Measurements from ENCODE around the gene TCEA3. TPM values are rescaled to one million over a fixed set of nuclear protein-coding genes. Genes with fewer than 3 reads are reported as not detected.
"Not testable (repeated sequence)": the region's sequence is repeated elsewhere in the genome, so short reads cannot be mapped to it uniquely, and the experiment has no call there.

TCEA3 gene
- polyA plus RNA-seq, 1 donor (not counting 4 experiments of a cell fraction or from before 2014, with no cell fraction given) = 0.38 TPM

DNA sequence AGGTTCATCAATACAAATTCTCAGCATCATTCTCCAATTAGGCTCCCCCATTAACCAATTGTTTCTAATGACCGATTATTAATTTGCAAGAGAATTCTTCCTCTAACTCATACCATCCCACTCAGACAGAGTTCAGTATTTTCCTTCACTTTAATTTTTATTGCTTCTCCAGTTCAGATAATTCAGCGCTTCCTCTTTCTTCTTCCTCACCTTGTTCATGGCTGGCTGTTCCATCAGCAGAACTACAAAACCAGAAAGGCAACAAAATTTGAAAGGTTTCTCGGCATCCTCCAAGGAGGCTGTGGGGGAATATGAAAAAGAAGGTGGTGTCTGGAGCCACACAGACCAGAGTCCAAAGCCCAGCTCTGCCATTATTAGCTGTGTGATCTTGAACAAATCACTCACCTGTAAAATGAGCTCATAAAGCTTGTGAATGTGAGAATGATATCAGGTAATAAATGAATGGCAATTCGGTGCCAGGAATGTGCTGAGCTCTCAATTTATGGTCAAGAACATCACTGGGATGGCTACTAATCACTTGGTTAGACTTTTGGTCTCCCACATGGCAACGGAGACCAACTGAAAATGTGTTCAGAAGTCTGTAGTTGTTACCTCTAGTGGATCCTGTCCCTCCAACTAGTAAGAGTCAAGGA is 43.2 kb downstream of the TCEA3 start:
- Histone ChIP-seq H2AFZ (ENCODE audit: control insufficient read depth, low read length) (no peak overlapping the region), H3K27ac (ENCODE audit: control insufficient read depth, insufficient read depth, low read length) (no peak overlapping the region), H3K9me3 (ENCODE audit: control insufficient read depth, low read depth, low read length) (no peaks in the 10 kb centered on the region), H3K79me2 (ENCODE audit: control insufficient read depth, insufficient read depth, low read length) (no peaks in the 10 kb centered on the region), H4K20me1 (ENCODE audit: control insufficient read depth, extremely low read depth, insufficient read depth, low read length) (no peaks in the 10 kb centered on the region), H3K9ac (ENCODE audit: control insufficient read depth, extremely low read depth, insufficient read depth, low read length) (no peak overlapping the region), H3K4me3 (ENCODE audit: control insufficient read depth in 2 of 3, extremely low read depth in 1 of 3, insufficient read depth in 2 of 3, low read depth in 1 of 3, low read length in 3 of 3) (no peak overlapping the region), H3K36me3 (ENCODE audit: control insufficient read depth in 2 of 2, extremely low read depth in 1 of 2, insufficient read depth in 2 of 2, low read length in 2 of 2) (no peaks in the 10 kb centered on the region), H3K27me3 (ENCODE audit: control insufficient read depth, extremely low read depth, insufficient read depth, low read length) (no peaks in the 10 kb centered on the region), H3K4me2 (ENCODE audit: control insufficient read depth, extremely low read depth, insufficient read depth, low read depth, low read length) (no peak overlapping the region), H3K4me1 (ENCODE audit: control insufficient read depth, extremely low read depth, insufficient read depth, low read length) (peaks cover 30% of the 10 kb centered on the region), H3K9me1 (ENCODE audit: control insufficient read depth, extremely low read depth, insufficient read depth, low read length) (peaks cover 3% of the 10 kb centered on the region)
- dilution Hi-C loops (cut with MboI; ENCODE audit: extremely low pct_ligation_motif_present, low sequenced_read_pairs) = no loop called here
- TF ChIP-seq, protein P1, sequence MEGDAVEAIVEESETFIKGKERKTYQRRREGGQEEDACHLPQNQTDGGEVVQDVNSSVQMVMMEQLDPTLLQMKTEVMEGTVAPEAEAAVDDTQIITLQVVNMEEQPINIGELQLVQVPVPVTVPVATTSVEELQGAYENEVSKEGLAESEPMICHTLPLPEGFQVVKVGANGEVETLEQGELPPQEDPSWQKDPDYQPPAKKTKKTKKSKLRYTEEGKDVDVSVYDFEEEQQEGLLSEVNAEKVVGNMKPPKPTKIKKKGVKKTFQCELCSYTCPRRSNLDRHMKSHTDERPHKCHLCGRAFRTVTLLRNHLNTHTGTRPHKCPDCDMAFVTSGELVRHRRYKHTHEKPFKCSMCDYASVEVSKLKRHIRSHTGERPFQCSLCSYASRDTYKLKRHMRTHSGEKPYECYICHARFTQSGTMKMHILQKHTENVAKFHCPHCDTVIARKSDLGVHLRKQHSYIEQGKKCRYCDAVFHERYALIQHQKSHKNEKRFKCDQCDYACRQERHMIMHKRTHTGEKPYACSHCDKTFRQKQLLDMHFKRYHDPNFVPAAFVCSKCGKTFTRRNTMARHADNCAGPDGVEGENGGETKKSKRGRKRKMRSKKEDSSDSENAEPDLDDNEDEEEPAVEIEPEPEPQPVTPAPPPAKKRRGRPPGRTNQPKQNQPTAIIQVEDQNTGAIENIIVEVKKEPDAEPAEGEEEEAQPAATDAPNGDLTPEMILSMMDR (optimal IDR thresholded peaks at IDR 0.05 in 1 of 3, IDR thresholded peaks at IDR 0.05 in 1 of 3, conservative IDR thresholded peaks at IDR 0.05 in 1 of 3; ENCODE audit: extremely low read depth in 1 of 3, insufficient read depth in 2 of 3, low read length in 3 of 3) = no peak
- TF ChIP-seq EZH2 (IDR thresholded peaks at IDR 0.05; ENCODE audit: low read length) = no peak
- DNase-seq (ENCODE audit: low read depth, low spot score) (no peak), FAIRE-seq (no peak)

DNA sequence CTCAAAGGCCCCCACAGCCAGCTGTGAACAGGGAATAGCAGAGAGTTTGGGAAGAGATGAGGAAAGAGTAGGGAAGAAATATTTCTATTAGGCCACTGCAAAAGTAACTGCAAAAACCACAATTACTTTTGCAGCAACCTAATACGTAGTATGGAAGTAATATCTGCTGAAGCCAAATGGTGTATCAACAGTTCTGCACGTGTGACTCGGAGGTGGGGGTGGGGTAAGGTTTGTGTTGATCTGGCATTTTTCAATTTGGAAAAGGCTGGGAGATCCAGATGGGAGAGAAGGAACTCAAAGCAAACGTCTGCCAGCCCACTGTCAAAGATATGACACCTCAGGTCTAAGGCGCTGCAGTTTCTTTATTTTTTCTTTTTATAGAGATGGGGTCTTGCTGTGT is 43.8 kb downstream of the TCEA3 start:
- H4K20me1 ChIP-seq (ENCODE audit: control insufficient read depth, extremely low read depth, insufficient read depth, low read length) = no peaks in the 10 kb centered on the region
- DNase-seq (ENCODE audit: low read depth, low spot score) (no peak), FAIRE-seq (no peak)
- H3K4me1 ChIP-seq (ENCODE audit: control insufficient read depth, extremely low read depth, insufficient read depth, low read length) = peaks cover 30% of the 10 kb centered on the region
- TF ChIP-seq, protein P1 (optimal IDR thresholded peaks at IDR 0.05 in 1 of 3, IDR thresholded peaks at IDR 0.05 in 1 of 3, conservative IDR thresholded peaks at IDR 0.05 in 1 of 3; ENCODE audit: extremely low read depth in 1 of 3, insufficient read depth in 2 of 3, low read length in 3 of 3) = no peak
- no peak for TF ChIP-seq EZH2 (IDR thresholded peaks at IDR 0.05; ENCODE audit: low read length)
- no peaks in the 10 kb centered on the region for H3K9me3 ChIP-seq (ENCODE audit: control insufficient read depth, low read depth, low read length)
- no peaks in the 10 kb centered on the region for H3K36me3 ChIP-seq (ENCODE audit: control insufficient read depth in 2 of 2, extremely low read depth in 1 of 2, insufficient read depth in 2 of 2, low read length in 2 of 2)
- no peaks in the 10 kb centered on the region for H3K27me3 ChIP-seq (ENCODE audit: control insufficient read depth, extremely low read depth, insufficient read depth, low read length)
- no peak overlapping the region for H2AFZ ChIP-seq (ENCODE audit: control insufficient read depth, low read length)
- H3K4me3 ChIP-seq (ENCODE audit: control insufficient read depth in 2 of 3, extremely low read depth in 1 of 3, insufficient read depth in 2 of 3, low read depth in 1 of 3, low read length in 3 of 3) = no peak overlapping the region
- H3K9ac ChIP-seq (ENCODE audit: control insufficient read depth, extremely low read depth, insufficient read depth, low read length) = no peak overlapping the region
- H3K4me2 ChIP-seq (ENCODE audit: control insufficient read depth, extremely low read depth, insufficient read depth, low read depth, low read length) = no peak overlapping the region
- no peaks in the 10 kb centered on the region for H3K79me2 ChIP-seq (ENCODE audit: control insufficient read depth, insufficient read depth, low read length)
- H3K27ac ChIP-seq (ENCODE audit: control insufficient read depth, insufficient read depth, low read length) = no peak overlapping the region
- peaks cover 3% of the 10 kb centered on the region for H3K9me1 ChIP-seq (ENCODE audit: control insufficient read depth, extremely low read depth, insufficient read depth, low read length)
- dilution Hi-C loops (cut with MboI; ENCODE audit: extremely low pct_ligation_motif_present, low sequenced_read_pairs) = no loop called here

DNA sequence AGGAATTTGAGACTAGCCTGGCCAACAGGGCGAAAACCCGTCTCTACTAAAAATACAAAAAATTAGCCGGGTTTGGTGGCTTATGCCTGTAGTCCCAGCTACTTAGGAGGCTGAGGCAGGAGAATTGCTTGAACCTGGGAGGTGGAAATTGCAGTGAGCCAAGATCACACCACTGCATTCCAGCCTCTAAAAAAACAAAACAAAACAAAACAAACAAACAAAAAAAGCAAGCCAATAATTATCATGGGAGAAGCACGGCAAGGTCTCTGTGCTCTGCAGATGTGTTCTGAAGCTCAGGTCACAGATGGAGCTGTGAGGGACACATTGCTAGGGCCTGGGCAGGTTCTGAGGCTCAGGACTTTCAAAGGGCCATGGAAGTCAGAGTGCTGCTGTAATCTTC is 44.3 kb downstream of the TCEA3 start:
- H3K4me1 ChIP-seq (ENCODE audit: control insufficient read depth, extremely low read depth, insufficient read depth, low read length) = peaks cover 29% of the 10 kb centered on the region
- H3K27ac ChIP-seq (ENCODE audit: control insufficient read depth, insufficient read depth, low read length); H3K9me1 ChIP-seq (ENCODE audit: control insufficient read depth, extremely low read depth, insufficient read depth, low read length); H3K79me2 ChIP-seq (ENCODE audit: control insufficient read depth, insufficient read depth, low read length); FAIRE-seq; DNase-seq (ENCODE audit: low read depth, low spot score); H3K9me3 ChIP-seq (ENCODE audit: control insufficient read depth, low read depth, low read length); dilution Hi-C loops (cut with MboI; ENCODE audit: extremely low pct_ligation_motif_present, low sequenced_read_pairs); H3K27me3 ChIP-seq (ENCODE audit: control insufficient read depth, extremely low read depth, insufficient read depth, low read length); H3K4me3 ChIP-seq (ENCODE audit: control insufficient read depth in 2 of 3, extremely low read depth in 1 of 3, insufficient read depth in 2 of 3, low read depth in 1 of 3, low read length in 3 of 3); H3K9ac ChIP-seq (ENCODE audit: control insufficient read depth, extremely low read depth, insufficient read depth, low read length); H3K4me2 ChIP-seq (ENCODE audit: control insufficient read depth, extremely low read depth, insufficient read depth, low read depth, low read length); H2AFZ ChIP-seq (ENCODE audit: control insufficient read depth, low read length); H4K20me1 ChIP-seq (ENCODE audit: control insufficient read depth, extremely low read depth, insufficient read depth, low read length); H3K36me3 ChIP-seq (ENCODE audit: control insufficient read depth in 2 of 2, extremely low read depth in 1 of 2, insufficient read depth in 2 of 2, low read length in 2 of 2): not testable (repeated sequence)

Data from keratinocyte (primary cell).